Raji (cell line): ENCODE measurements around the gene TTC21B.

ENCODE experiments used
- POLR2A ChIP-seq: IDR thresholded peaks from 2 replicates; pipeline ENCODE4 v1.6.1; 2011; ENCODE audit warnings: low read depth, low read length, control low read depth; ENCODE audit not compliant: insufficient read depth

The TTC21B gene

DNA sequence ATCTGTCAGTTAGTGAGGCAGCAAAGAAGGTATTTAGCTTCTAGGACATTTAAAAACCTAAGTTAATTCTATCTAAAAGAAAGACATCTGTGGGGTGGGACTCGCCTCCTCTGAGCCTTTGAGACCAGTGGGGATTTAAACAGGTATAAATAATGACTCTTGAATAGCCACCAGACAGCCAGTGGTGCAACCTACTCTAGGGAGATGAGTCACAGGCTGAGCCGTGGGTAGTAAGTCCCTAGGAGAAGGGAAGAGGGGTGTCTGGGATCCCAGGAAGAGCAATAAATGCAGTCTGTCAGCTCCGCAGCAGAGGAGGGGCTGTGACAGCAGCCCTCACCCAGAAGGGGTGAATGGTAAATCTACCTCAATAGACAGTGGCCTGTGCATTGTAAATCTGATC, 116.5 kb downstream of the TTC21B start:
- no peak for TF ChIP-seq POLR2A

DNA sequence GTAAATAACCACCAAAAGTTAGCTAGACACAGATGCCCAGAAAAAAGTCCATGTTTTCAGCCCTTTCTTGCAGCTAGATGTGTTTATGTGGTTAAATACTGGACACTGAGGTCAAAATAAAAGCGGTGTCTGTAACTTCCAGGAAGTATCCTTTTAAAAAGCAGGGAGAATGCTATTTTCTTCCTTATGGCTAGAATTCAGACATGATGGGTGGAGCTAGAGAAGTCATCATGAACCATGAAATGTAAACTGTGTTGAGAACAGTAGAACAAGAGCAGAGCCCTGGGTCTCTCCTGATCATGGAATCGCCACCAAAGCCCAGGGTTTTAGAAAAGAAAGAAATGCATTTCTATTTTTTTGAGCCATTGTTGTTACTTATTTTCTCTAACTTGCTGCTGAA, 118.2 kb downstream of the TTC21B start:
- TF ChIP-seq POLR2A = no peak

DNA sequence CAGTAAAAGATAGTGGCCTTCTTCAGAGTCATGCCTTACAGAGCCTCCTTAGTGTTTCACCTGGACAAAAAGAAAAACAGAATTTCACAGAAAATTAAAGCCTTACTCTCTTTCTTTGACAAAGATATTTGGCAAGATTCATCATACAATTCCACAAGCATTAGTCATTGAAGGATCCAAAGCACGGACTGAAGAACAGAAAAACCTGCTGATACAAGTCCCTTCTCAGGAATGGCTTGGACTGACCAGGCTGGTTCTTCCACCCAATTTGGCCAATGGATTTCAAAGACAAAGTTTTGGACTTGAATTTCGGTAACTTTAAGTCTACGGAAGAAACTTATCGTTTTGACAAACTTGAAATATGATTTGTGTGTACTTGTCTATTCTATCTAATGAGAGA, 120.4 kb downstream of the TTC21B start:
- no peak for TF ChIP-seq POLR2A

DNA sequence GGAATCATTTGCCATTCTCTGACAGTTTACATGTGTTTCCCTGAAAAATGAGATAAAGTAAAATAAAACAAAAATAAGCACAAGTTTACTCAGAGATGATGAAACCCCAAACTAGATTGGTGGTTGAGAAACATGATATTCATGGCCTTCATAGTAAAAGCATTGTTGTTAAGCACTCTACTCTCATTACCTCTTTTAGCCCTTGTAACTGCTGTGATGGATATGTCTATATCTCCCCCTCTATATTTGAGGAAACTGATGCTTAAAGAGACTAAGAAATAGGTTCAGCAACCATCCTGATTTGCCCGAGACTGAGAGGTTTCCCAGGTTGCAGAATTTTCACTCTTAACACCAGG, 125.7 kb downstream of the TTC21B start:
- TF ChIP-seq POLR2A = no peak

DNA sequence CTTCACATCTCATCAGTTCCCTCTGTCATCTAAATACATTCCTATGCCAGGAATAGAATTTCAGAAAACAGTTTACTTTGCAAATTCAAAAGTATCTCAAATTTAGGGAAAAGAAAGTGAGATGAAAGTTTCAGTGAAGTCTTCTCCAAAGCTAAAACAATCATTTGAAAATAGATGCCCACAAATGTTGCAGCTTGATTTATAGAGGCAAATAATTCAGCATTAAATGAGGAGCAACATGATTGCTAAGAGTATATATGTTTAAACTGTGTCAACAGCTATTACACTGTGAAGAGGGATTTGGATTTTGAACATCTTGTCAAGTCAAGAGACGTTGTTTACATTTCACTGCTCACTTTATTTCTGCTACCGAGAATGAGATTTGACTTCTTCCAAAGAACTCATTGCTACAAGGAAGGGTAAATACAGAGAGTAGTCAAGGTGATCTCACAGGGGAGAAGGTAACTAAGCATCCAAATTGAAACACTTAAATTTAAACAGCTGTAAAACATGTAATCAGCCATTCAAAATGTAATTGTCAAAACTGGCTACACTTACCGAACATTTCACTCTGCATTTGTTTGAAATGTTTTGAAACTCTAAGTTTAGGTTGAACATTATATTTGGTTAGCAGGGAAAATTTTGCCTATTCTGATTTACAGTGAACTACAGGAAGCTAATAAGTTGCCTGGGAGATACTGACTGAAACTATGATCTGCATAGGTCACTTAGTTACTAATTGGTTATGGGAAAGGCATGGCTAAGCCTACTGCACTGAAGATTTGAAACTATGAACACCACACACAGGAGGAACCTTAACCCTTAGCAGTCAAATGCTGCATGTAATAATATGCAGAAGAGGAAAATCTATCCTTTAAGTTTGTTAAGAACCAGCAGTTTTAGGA, 126.3 kb downstream of the TTC21B start:
- no peak for TF ChIP-seq POLR2A

DNA sequence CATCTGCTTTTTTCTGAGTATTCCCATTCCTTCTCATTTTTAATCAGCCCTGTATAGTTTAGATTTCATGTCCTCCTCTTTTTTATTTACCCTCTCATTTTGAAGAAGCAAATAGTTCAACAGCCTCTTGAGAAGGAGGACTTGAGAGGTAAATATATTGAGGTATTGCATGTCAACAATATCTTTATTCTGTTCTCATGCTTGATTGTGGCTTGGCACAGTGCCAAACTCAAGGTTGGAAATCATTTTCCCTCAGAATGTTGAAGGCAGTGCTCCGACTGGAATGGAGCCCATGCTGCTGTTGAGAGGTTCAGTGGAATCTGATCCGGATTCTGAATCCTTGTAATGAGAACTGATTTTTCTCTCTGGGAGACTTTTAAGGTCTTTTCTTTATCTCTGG, 128.5 kb downstream of the TTC21B start:
- no peak for TF ChIP-seq POLR2A
